ENCODE data around the gene SPATA31C2.

The SPATA31C2 gene

DNA sequence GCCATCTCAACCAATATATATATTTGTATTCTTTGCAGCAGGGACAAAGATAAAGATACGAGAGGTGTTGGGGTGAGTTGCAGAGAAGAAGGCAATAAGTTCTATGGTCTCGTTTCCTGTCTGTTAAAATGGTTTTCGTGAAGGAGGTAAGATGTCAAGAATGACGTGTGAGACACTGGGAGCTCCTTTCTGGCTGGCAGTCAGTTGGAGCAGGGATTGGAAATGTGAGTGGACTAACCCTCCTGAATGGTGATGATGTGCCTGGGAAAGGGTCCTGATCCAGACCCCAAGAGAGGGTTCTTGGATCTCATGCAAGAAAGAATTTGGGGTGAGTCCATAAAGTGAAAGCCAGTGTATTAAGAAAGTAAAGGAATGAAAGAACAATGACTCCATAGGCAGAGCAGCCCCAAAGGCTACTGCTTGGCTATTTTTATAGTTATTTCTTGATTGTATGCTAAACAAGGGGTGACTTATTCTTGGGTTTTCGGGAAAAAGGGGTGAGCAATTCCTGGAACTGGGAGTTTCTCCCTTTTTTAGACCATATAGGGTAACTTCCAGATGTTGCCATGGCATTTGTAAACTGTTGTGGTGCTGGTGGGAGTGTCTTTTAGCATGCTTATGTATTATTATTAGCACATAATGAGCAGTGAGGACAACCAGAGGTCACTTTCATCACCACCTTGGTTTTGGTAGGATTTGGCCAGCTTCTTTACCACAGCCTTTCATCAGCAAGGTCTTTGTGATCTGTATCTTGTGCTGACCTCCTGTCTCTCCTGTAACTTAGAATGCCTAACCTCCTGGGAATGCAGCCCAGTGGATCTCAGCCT is 53.7 kb downstream of the SPATA31C2 start:
- H3K9me3 ChIP-seq (ENCODE audit: control insufficient read depth, low read depth, low read length) = no peaks in the 10 kb centered on the region
- H3K4me1 ChIP-seq (ENCODE audit: control insufficient read depth, low read depth, low read length) = no peaks in the 10 kb centered on the region
- no peaks in the 10 kb centered on the region for H3K27me3 ChIP-seq (ENCODE audit: control insufficient read depth, insufficient read depth, low read length)
- H3K27ac ChIP-seq (ENCODE audit: low read length) = no peak overlapping the region
- no peaks in the 10 kb centered on the region for H3K36me3 ChIP-seq (ENCODE audit: control insufficient read depth, low read depth, low read length)
- no peak overlapping the region for H3K4me3 ChIP-seq (ENCODE audit: low read length)
- H3K9ac ChIP-seq (ENCODE audit: low read length) = no peak overlapping the region
